ENCODE data around the gene OGFR.
A peak's percentile ranks its signal among the peaks of the same experiment; 100 is the strongest.
"Not testable (repeated sequence)": the region's sequence is repeated elsewhere in the genome, so short reads cannot be mapped to it uniquely, and the experiment has no call there.

OGFR gene

GRCh38 chr20:62844182-62844581, 39.5 kb downstream of the OGFR start:
- DNase-seq: no peak

GRCh38 chr20:62845416-62846160, 41.0 kb downstream of the OGFR start:
- DNase-seq: no peak

- no peak for DNase-seq
These were observed 41.7 kb downstream of the OGFR start for GRCh38 chr20:62846166-62846890.

GRCh38 chr20:62848917-62849316, 44.3 kb downstream of the OGFR start:
- DNase-seq: not testable (repeated sequence)

- DNase-seq: no peak
These were observed 44.8 kb downstream of the OGFR start for GRCh38 chr20:62849431-62849830.

- no peak for DNase-seq
These were observed 45.8 kb downstream of the OGFR start for GRCh38 chr20:62850333-62850974.

GRCh38 chr20:62852196-62852595, 47.6 kb downstream of the OGFR start:
- no peak for DNase-seq

- DNase-seq: no peak
These were observed 48.2 kb downstream of the OGFR start for GRCh38 chr20:62852841-62853240.

GRCh38 chr20:62853304-62853703, 48.7 kb downstream of the OGFR start:
- not testable (repeated sequence) for DNase-seq

GRCh38 chr20:62854121-62854520, 49.5 kb downstream of the OGFR start:
- no peak for DNase-seq

- no peak for DNase-seq
These were observed 50.5 kb downstream of the OGFR start for GRCh38 chr20:62855120-62855519.

GRCh38 chr20:62856931-62857619, 52.4 kb downstream of the OGFR start:
- no peak for DNase-seq

GRCh38 chr20:62858058-62858830, 53.6 kb downstream of the OGFR start:
- peak in 1 of 2 donors; percentile 51 for DNase-seq

- DNase-seq: no peak
These were observed 55.1 kb downstream of the OGFR start for GRCh38 chr20:62859721-62860120.

GRCh38 chr20:62860391-62860923, 55.8 kb downstream of the OGFR start:
- no peak for DNase-seq

- DNase-seq: peak; percentile 45 to 50
These were observed 56.5 kb downstream of the OGFR start for GRCh38 chr20:62860924-62861691.

- DNase-seq: peak; percentile 89 to 93
These were observed 57.2 kb downstream of the OGFR start, which contains the start of gene TCFL5 for GRCh38 chr20:62861726-62862336. Gene TCFL5, minus strand, starts transcription at chr20:62861822. Its CDS starts 152 bp downstream, at chr20:62861670.
